Activated T-helper 1 cell treated with anti-CD3 and anti-CD28 coated beads, Interleukin-12 subunit alpha, Interleukin-12 subunit beta, Interleukin-2, Interleukin-4 antibody, amounts not matched to agents 30 ng/mL and 10 ng/mL and 1 ng/mL, durations not matched to agents 14 hours and 24 hours and 36 hours (primary cell): Measurements from ENCODE around the gene FCSK. TPM values are rescaled to one million over a fixed set of nuclear protein-coding genes. Genes with fewer than 3 reads are reported as not detected.
"Not testable (repeated sequence)": the region's sequence is repeated elsewhere in the genome, so short reads cannot be mapped to it uniquely, and the experiment has no call there.

ENCODE experiments used
- DNase-seq: peaks from one replicate; pipeline ENCODE4 v3.0.0; 2021; ENCODE audit warnings: low spot score
- H3K27ac Mint-ChIP-seq: one replicate; pipeline ENCODE4 v1.8.0; 2021; ENCODE audit warnings: mild to moderate bottlenecking, mixed read lengths
- H3K27me3 Mint-ChIP-seq: one replicate; pipeline ENCODE4 v1.8.0; 2022; ENCODE audit warnings: mild to moderate bottlenecking, moderate library complexity, mixed read lengths; ENCODE audit not compliant: insufficient read depth
- H3K36me3 Mint-ChIP-seq: one replicate; pipeline ENCODE4 v1.8.0; 2021; ENCODE audit warnings: low read depth, mixed read lengths
- H3K4me1 Mint-ChIP-seq: one replicate; pipeline ENCODE4 v1.8.0; 2021; ENCODE audit warnings: low read depth, mixed read lengths
- H3K4me3 Mint-ChIP-seq: one replicate; pipeline ENCODE4 v1.8.0; 2021; ENCODE audit warnings: mild to moderate bottlenecking, moderate library complexity, mixed read lengths
- H3K9me3 Mint-ChIP-seq: one replicate; pipeline ENCODE4 v1.8.0; 2021; ENCODE audit warnings: mixed read lengths
- intact Hi-C: fragments of 100-400 bp; cut with micrococcal nuclease; formaldehyde crosslinking; loops from one replicate; pipeline ENCODE4 v1.15.1; 2024
- total RNA-seq: library from RNA; stranded (reverse); gene quantifications from 2 replicates; pipeline ENCODE4 v1.2.3, GENCODE V29; 2022

FCSK gene
- total RNA-seq, 1 donor from 2014 or later: 21.0 TPM

DNA sequence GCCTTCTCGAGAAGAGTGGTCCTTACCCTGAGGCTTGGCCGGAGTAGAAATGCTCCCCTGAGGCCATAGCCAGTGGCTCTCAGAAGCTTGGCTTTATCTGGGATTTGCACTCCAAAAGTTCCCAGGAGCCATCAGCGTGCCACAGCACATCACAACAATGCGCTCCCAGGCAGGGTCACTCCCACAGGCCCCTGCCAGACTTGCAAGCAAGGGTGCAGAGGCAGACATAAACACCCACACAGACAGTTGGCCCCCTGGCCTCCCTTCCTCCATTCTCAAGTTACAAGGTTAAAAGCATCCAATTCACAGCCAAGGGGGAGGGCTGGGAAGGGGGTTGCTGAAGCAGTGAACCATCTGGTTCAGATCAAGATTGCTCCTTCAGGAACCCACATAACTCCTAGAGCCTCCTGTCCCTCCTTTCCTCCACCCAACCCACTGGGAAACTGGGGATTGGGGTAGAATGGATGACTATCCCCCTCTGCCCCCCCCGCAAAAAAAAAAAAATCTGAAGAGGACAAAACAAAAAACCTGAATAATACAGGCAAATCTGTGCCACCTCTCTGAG lies 17.3 kb upstream of the FCSK start:
- intact Hi-C loops: loop anchor here (5.0 kb wide), 1 partner anchor 185 kb away; the partner anchor contains the start of gene EXOSC6
- Mint-ChIP-seq H3K27ac (peak overlapping the region; percentile 92), H3K4me1 (peaks cover 49% of the 10 kb centered on the region), H3K27me3 (no peaks in the 10 kb centered on the region), H3K36me3 (peaks cover 9% of the 10 kb centered on the region), H3K4me3 (peak overlapping the region; percentile 98), H3K9me3 (no peaks in the 10 kb centered on the region)
- DNase-seq: no peak

DNA sequence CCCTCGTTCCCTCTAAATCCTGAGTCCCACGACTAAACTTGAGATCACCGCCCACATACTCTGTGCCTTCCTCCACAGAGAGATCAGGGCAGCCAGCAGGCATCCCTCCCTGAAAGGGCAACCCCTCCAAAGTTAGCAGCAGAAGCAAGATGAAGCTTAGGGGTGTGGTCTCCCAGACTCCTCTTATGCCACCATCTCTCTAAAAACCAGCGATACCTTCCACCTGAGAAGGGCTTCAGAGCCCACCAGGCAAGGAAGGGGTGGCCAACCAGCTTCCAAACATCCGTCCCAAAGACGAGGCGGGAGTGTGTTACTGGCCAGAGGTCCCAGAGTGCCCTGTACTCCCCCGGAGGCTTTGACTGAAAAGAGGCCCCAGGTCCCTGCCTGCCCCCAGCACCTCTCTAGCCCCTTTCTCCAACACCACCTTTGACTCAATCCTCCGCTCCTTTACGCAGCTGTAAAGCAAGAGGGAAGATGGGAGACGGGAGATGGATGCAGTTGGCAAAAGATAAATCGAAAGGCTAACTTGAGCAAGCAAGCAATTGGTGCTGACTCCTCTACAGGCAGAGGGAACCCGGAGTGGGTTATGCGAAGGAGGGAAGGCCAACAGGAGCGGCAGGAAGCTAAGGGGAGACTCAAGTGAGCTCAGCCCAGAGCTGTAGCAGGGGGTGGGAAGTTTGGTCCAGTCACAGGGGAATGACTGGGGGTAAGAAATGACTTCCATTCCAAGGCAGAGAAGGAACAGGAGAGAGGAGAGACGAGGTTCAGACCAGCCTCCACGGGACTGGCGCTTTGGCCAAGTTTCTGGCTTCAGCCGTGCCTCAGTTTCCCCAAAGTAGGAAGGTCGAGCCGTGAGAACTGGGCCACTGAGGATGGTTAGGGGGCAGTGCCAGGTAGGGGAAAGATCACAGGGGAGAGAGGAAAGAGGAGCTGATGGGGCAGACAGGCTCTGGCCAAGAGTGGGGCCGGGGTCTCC lies 16.5 kb upstream of the FCSK start:
- Mint-ChIP-seq H3K4me3 (peak overlapping the region; percentile 98), H3K27me3 (no peaks in the 10 kb centered on the region), H3K27ac (peak overlapping the region; percentile 92), H3K36me3 (peaks cover 8% of the 10 kb centered on the region), H3K9me3 (no peaks in the 10 kb centered on the region), H3K4me1 (peaks cover 41% of the 10 kb centered on the region)
- intact Hi-C loops: loop anchor here (2.0 to 5.0 kb wide), 3 partner anchors 33 to 186 kb away; partner anchors contain the start of genes AARS1 and EXOSC6
- DNase-seq: no peak

DNA sequence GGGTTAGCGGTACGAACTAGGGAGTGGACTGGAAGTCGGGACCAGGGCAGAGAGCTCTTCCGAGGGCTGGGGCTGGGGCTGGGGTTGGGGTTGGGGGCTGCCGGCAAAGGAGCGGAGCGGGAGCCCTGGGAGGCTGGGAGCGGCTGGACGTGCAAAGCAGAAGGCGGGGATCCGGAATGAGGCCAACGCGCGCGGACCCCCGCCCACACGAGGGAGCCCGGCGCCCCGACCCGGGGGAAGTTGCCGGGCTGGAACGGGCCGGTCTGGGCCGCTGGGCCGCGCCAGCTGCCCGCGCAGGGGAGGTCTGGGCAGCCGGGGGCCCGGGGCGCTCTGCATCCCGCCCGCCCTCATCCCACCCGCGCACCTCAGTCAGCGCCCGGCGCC lies 15.8 kb upstream of the FCSK start:
- intact Hi-C loops: loop anchor here (2.0 to 5.0 kb wide), 3 partner anchors 34 to 186 kb away; partner anchors contain the start of genes AARS1 and EXOSC6
- no peaks in the 10 kb centered on the region for H3K9me3 Mint-ChIP-seq
- peak overlapping the region; percentile 98 for H3K4me3 Mint-ChIP-seq
- no peaks in the 10 kb centered on the region for H3K27me3 Mint-ChIP-seq
- no peak for DNase-seq
- peaks cover 8% of the 10 kb centered on the region for H3K36me3 Mint-ChIP-seq
- H3K4me1 Mint-ChIP-seq: peaks cover 34% of the 10 kb centered on the region
- H3K27ac Mint-ChIP-seq: peak overlapping the region; percentile 92

DNA sequence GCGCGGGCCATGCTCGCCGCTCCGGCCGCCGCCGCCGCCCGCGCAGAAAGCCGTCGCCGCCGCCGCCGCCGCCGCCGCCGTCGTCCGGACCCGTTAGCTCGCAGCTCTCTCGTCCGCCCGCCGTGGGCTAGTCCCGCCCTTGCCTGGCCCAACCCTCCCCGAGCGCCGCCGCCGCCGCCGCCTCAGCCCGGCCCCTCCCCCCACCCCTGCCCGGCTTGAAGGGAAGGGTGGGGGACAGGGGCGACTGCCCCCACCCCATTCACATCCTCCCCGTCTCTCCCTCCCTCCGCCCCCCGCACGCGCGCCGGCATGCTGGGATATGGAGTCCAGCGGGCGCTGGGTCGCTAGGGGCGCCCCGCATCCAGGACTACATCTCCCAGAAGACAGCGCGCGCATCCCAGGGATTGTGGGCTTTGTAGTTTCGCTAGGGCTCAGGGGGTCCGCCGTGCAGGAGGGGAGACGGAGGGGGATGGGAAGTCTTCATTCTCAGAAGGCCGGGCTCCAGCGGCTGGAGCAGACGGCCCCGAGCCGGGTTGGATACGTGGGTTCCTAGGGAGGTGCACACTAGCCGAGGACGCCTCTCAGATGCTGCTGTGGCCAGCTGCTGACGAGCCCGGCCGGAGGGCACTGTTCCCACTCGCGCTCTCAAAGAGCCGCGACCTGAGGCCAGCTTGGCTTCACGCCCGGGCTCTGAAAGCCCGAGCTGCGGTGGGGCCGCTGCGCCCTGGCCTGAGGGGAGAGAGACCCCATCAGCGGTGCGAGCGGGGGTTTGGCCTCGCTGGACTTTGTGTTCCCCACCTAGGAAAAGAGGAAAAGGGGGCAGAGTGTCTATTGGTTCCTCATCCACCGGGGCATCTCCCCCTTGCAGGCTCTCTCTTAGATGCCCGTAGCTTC lies 15.2 kb upstream of the FCSK start, which contains the start of gene ST3GAL2:
ST3GAL2 (minus strand) TSS at position 132 of the 894 bp plus-strand sequence. CDS start 40,570 bp downstream, outside the sequence.
- H3K27ac Mint-ChIP-seq: peak within 1 kb of the TSS; percentile 92
- H3K9me3 Mint-ChIP-seq: no peaks in the 10 kb centered on the region
- intact Hi-C loops: loop anchor here (1.0 to 5.0 kb wide), 9 partner anchors 8 to 187 kb away; partner anchors contain the start of genes AARS1, COG4, EXOSC6 and FCSK
- H3K4me3 Mint-ChIP-seq: peak within 1 kb of the TSS; percentile 98
- no peaks in the 10 kb centered on the region for H3K27me3 Mint-ChIP-seq
- peaks cover 28% of the 10 kb centered on the region for H3K4me1 Mint-ChIP-seq
- H3K36me3 Mint-ChIP-seq: peaks cover 3% of the 10 kb centered on the region
- peak; percentile 92 for DNase-seq

DNA sequence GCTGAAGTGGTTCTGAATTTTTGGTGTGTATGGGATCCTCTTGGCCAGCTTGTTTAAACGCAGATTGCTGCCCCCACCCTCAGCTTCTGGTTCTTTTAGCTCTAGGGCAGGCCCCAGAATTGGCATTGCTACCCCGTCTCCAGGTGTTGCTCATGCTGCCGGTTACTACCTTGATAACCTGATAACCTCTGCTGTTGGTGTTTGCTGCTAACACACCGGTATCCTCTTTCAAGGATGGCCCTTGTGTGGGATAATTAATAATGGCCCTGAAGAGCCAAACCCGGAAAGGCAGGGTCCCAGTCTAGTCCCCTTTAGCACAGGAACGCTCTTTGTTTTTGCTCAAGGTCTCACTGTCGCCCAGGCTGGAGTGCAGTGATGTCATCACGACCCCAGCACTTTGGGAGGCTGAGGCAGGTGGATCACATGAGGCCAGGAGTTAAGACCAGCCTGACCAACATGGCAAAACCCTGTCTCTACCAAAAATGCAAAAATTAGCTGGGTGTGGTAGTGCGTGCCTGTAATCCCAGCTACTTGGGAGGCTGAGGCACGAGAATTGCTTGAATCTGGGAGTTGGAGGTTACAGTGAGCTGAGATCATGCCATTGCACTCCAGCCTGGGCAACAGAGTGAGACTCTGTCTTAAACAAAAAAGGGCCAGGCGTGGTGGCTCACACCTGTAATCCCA lies 14.2 kb upstream of the FCSK start:
- no peaks in the 10 kb centered on the region for H3K9me3 Mint-ChIP-seq
- intact Hi-C loops: no loop called here
- peaks cover 29% of the 10 kb centered on the region for H3K4me1 Mint-ChIP-seq
- peak overlapping the region; percentile 52 for H3K27ac Mint-ChIP-seq
- H3K4me3 Mint-ChIP-seq: peak overlapping the region; percentile 86
- no peaks in the 10 kb centered on the region for H3K27me3 Mint-ChIP-seq
- peaks cover 3% of the 10 kb centered on the region for H3K36me3 Mint-ChIP-seq
- DNase-seq: no peak

DNA sequence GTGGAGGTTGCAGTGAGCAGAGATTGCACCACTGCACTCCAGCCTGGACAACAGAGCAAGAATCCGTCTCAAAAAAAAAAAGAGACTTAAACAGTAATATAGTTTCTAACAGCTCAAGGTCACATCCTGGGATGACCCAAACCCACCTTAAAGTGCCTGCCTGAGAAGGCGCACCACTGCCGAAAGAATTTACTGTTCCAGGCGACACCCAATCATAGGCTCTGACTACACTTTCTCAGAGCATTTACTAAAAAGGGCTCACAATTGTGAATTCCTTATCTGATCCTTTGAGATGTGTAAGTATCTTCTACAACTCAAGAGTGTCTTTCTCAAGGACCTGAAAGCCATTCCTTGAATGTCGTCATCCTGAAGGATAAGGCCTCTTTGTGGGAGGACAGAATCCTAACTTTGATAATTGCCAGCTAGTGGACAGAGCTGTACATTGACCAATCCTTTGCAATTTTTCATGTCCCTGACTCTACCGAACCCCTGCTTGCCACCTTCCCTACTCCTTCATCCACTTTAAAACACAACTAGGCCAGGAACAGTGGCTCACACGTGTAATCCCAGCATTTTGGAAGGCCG lies 12.9 kb upstream of the FCSK start:
- Mint-ChIP-seq H3K4me1 (peaks cover 26% of the 10 kb centered on the region), H3K36me3 (peaks cover 1% of the 10 kb centered on the region), H3K27ac (no peak overlapping the region), H3K4me3 (peak overlapping the region; percentile 57), H3K27me3 (no peaks in the 10 kb centered on the region), H3K9me3 (no peaks in the 10 kb centered on the region)
- intact Hi-C loops: no loop called here
- no peak for DNase-seq

DNA sequence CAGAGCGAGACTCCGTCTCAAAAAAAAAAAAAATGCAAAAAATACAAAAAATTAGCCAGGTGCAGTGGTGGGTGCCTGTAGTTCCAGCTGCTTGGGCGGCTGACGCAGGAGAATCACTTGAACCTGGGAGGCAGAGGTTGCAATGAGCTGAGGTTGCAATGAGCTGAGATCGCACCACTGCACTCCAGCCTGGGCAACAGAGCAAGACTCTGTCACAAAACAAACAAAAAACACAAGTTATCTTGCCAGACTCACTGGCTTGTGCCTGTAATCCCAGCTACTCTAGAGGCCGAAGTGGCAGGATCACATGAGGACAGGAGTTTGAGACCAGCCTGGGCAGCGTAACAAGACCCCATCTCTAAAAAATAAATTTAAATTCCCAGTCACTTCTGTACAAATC lies 12.1 kb upstream of the FCSK start:
- peaks cover 2% of the 10 kb centered on the region for H3K27me3 Mint-ChIP-seq
- intact Hi-C loops: no loop called here
- DNase-seq: no peak
- no peaks in the 10 kb centered on the region for H3K36me3 Mint-ChIP-seq
- H3K27ac Mint-ChIP-seq: no peak overlapping the region
- no peaks in the 10 kb centered on the region for H3K9me3 Mint-ChIP-seq
- no peak overlapping the region for H3K4me3 Mint-ChIP-seq
- peaks cover 17% of the 10 kb centered on the region for H3K4me1 Mint-ChIP-seq

DNA sequence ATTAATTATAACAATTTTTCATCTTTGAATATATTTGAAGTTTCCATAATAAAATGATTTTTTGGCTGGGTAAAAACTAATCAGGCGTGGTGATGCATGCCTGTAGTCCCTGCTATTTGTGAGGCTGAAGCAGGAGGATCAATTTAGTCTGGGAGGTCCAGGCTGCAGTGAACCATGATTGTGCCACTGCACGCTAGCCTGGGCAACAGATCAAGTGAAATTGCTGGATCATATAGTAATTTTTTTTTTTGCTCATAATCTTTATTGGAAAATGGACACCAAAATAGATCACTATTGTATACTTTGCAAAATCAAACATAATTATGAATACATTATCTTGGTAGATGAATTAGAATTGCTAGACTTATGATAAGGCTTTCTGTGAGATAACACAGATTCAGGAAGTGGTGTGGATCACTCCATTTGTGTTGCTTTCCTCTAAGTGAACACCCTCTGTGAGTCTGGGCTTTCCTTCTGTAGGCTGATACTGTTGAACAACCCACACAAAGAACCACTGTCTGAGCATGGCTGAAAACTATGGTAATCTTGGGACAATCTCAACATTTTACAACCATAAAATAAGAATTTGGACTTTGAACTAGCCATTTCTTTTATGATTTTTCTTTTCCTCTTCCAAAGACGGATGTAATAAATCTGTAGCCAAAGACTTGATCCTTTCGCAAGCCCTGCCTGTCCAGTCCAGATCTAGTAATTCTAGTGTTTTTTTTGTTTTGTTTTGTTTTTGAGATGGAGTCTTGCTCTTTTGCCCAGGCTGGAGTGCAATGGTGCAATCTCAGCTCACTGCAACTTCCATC lies 9.9 kb upstream of the FCSK start:
- H3K4me1 Mint-ChIP-seq: peaks cover 6% of the 10 kb centered on the region
- H3K9me3 Mint-ChIP-seq: no peaks in the 10 kb centered on the region
- H3K36me3 Mint-ChIP-seq: no peaks in the 10 kb centered on the region
- H3K27ac Mint-ChIP-seq: no peak overlapping the region
- H3K4me3 Mint-ChIP-seq: no peak overlapping the region
- intact Hi-C loops: no loop called here
- H3K27me3 Mint-ChIP-seq: peaks cover 2% of the 10 kb centered on the region
- no peak for DNase-seq

DNA sequence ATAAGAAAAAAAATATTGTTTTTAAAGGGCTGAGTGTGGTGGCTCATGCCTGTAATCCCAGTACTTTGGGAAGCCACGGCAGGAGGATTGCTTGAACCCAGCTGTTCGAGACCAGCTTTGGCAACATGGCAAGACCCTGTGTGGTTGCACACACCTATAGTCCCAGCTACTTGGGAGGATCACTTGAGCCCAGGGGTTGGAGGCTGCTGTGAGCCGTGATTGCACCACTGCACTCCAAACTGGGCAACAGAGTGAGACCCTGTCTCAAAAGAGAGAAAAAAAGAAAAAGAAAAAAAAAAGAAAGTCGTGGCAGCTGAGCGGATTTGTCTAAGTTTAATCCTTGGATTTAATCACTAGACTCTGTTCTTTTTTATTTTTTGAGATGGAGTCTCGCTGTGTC lies 6.3 kb upstream of the FCSK start:
- no peak for DNase-seq
- Mint-ChIP-seq H3K27ac (no peak overlapping the region), H3K4me3 (no peak overlapping the region), H3K36me3 (no peaks in the 10 kb centered on the region), H3K4me1 (peaks cover 13% of the 10 kb centered on the region), H3K27me3 (peaks cover 2% of the 10 kb centered on the region), H3K9me3 (no peaks in the 10 kb centered on the region)
- intact Hi-C loops: no loop called here

DNA sequence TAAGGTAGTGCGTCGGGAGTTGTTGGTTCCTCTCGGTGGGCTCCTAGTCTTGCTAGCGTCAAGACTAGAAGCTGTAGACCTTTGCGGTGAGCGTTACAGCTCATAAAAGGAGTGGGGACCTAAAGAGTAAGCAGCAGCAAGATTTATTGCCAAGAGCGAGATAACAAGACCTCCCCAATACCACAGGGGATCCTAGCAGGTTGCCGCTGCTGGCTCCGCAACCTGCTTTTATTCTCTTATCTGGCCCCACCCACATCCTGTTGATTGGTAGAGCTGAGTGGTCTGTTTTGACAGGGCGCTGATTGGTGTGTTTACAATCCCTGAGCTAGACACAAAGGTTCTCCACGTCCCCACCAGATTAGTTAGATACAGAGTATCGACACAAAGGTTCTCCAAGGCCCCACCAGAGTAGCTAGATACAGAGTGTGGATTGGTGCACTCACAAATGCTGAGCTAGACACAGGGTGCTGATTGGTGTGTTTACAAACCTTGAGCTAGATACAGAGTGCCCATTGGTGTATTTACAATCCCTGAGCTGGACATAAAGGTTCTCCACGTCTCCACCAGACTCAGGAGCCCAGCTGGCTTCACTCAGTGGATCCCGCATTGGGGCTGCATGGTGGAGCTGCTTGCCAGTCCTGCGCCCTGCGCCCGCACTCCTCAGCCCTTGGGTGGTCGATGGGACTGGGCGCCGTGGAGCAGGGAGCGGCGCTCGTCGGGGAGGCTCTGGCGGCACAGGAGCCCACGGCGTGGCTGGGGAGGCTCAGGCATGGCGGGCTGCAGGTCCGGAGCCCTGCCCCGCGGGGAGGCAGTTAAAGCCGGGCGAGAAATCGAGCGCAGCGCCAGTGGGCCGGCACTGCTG lies 4.0 kb upstream of the FCSK start:
- not testable (repeated sequence) for H3K4me3 Mint-ChIP-seq, H3K27ac Mint-ChIP-seq, H3K9me3 Mint-ChIP-seq, H3K27me3 Mint-ChIP-seq, H3K36me3 Mint-ChIP-seq, DNase-seq
- intact Hi-C loops: loop anchor here (5.0 kb wide), 1 partner anchor 198 kb away; the partner anchor contains the start of gene EXOSC6
- H3K4me1 Mint-ChIP-seq: peaks cover 18% of the 10 kb centered on the region
